Testis (tissue), 3 donors: Measurements from ENCODE around the gene MACROD2. TPM values are rescaled to one million over a fixed set of nuclear protein-coding genes. Genes with fewer than 3 reads are reported as not detected.

Experiments
- DNase-seq: peaks from one replicate; pipeline ENCODE4 v3.0.0-alpha.2; 2019
- H3K27ac ChIP-seq, 2 donors: fragments of 200-600 bp; sonication (generic); one replicate each; pipeline ENCODE4 v1.5.1; 2019
- H3K27me3 ChIP-seq: fragments of 200-600 bp; sonication (generic); one replicate; pipeline ENCODE4 v1.5.1; 2019
- H3K36me3 ChIP-seq: fragments of 200-600 bp; sonication (generic); one replicate; pipeline ENCODE4 v1.5.1; 2017; ENCODE audit warnings: low read depth; ENCODE audit errors: missing control alignments
- H3K4me1 ChIP-seq: fragments of 200-600 bp; sonication (generic); one replicate; pipeline ENCODE4 v1.5.1; 2019
- H3K4me3 ChIP-seq, 2 donors: fragments of 200-600 bp; sonication (generic); one replicate each; pipeline ENCODE4 v1.5.1; 2017 to 2019
- H3K9me3 ChIP-seq: fragments of 200-600 bp; sonication (generic); one replicate; pipeline ENCODE4 v1.5.1; 2017
- POLR2A ChIP-seq: fragments of 450-650 bp; IDR thresholded peaks from one replicate; pipeline ENCODE4 v1.6.1; 2017; ENCODE audit warnings: antibody characterized with exemption, mild to moderate bottlenecking, moderate library complexity
- WGBS, 2 donors: methylation state at CpG; one replicate each; pipeline ENCODE4 v1.1.5; 2018; 5-methylcytosine and 5-hydroxymethylcytosine counted together
- intact Hi-C: fragments of 100-400 bp; cut with DNase I; formaldehyde crosslinking; loops from one replicate; pipeline ENCODE4 v1.15.1; 2023; ENCODE audit warnings: low total_unique reads
- polyA plus RNA-seq: library from polyadenylated mRNA; stranded (reverse); fragments of 350-450 nt; fragmentation: Illumina TruSeq; extraction: RNeasy Lipid Tissue Mini Kit (QIAGEN cat#74804); gene quantifications from one replicate; pipeline ENCODE4 v1.2.3, GENCODE V29; 2014; ENCODE audit warnings: low read depth, low replicate concordance; ENCODE audit not compliant: insufficient read depth
- total RNA-seq, 2 donors: library from RNA; depleted of rRNA; stranded (reverse); fragments of >200 nt; gene quantifications; one replicate each; pipeline ENCODE4 v1.2.3, GENCODE V29; 2016
- TF ChIP-seq, protein P1 (sequence below), 3 experiments: fragments of 450-650 bp in 2 of 3; fragments of 200-600 bp in 1 of 3; sonication (generic) in 1 of 3; IDR thresholded peaks; one replicate each; pipeline ENCODE4 v1.5.1; 2016 to 2019; ENCODE audit warnings: antibody characterized with exemption in 3 of 3, mild to moderate bottlenecking in 2 of 3, moderate library complexity in 1 of 3

MACROD2 gene
- total and polyA plus RNA-seq, 3 donors from 2014 or later = 12.6 to 20.6 (median 16.8) TPM

DNA sequence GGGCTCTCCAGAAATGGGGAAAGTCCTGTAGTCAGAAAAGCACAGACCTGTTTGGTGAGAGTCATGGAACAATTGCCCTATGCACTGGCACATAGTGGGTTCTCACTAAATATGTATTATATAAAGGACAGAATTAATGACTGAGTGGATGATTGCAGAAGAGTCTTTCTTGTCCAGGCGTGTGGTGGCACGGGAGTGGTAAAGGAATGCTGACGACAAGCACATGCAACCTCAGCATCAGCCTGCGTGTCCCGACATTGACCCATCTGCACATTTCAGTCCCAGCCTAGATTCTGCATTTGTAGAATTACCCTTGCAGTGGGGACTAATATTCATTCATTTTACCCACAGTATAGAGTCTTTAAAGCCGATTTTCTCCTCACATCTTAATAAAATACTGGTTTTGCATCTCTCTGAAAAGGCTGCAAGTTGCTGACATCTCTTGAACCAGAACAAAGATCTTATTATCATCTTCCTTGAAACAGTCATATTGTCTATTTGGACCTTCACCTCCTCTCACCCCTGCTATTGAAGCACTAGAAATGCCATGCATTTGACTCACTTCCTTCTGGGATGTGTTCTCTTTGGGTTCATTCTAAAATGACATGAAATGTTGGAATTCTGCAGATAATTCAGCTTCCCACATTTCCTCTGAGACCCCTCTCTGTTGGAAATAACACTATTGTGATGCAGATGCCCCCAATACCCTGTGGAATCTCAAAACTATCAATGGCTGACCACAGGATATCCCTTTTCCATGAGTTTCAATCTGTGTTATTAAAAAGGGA is 1225.7 kb downstream of the MACROD2 start:
- no peak for TF ChIP-seq POLR2A
- TF ChIP-seq, protein P1, sequence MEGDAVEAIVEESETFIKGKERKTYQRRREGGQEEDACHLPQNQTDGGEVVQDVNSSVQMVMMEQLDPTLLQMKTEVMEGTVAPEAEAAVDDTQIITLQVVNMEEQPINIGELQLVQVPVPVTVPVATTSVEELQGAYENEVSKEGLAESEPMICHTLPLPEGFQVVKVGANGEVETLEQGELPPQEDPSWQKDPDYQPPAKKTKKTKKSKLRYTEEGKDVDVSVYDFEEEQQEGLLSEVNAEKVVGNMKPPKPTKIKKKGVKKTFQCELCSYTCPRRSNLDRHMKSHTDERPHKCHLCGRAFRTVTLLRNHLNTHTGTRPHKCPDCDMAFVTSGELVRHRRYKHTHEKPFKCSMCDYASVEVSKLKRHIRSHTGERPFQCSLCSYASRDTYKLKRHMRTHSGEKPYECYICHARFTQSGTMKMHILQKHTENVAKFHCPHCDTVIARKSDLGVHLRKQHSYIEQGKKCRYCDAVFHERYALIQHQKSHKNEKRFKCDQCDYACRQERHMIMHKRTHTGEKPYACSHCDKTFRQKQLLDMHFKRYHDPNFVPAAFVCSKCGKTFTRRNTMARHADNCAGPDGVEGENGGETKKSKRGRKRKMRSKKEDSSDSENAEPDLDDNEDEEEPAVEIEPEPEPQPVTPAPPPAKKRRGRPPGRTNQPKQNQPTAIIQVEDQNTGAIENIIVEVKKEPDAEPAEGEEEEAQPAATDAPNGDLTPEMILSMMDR (IDR thresholded peaks at IDR 0.05) = no peak
- Histone ChIP-seq H3K36me3 (no peaks in the 10 kb centered on the region), H3K4me3 (no peak overlapping the region), H3K4me1 (no peaks in the 10 kb centered on the region), H3K27me3 (no peaks in the 10 kb centered on the region), H3K9me3 (no peaks in the 10 kb centered on the region), H3K27ac (no peak overlapping the region)
- no peak for DNase-seq
- WGBS, 2 donors = 85 to 92% methylated on average over 4 to 6 of the region's 6 CpGs
- intact Hi-C loops = no loop called here

DNA sequence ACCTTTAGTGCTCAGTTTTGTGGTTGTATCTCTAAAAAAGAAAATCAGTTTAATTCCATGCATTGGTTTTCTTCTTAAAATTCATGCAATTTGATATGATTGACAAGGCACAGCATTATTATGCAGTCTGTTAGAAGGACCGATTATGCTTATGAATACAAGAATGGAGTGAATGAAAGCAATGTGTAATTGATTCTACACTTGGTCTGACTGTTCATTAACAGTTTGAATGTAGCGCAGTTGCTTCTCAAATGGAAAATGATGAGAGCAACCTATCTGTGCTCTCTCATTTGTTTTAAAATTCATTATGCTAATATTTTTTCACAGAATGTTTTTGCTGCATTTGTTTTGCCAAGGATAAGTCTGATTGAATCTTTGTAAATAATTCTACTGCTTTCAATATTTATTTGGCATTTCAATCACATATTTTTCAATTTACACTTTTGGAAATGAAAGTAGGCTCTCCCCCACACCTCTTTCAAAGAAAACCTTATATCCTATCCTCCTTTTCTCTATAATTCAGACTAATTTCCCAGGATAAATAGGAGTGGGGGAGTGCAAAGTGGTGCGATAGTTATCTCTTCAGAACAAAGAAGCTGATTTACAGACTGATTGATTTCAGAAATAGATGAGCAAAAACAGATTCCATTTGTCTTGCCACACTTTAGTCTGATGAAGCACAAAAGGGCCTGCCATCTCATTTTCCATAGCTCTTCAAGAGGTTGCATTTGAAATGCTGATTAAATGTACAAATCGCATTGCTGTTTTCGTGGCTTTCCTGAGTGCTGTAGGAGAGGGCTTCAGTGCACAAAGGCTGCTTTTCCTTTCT is 1227.4 kb downstream of the MACROD2 start:
- DNase-seq = no peak
- intact Hi-C loops = no loop called here
- H3K4me1 ChIP-seq = no peaks in the 10 kb centered on the region
- no peaks in the 10 kb centered on the region for H3K27me3 ChIP-seq
- no peak overlapping the region for H3K4me3 ChIP-seq
- 77 to 78% methylated on average over 5 of the region's 5 CpGs for WGBS, 2 donors
- no peak overlapping the region for H3K27ac ChIP-seq
- TF ChIP-seq, protein P1 (IDR thresholded peaks at IDR 0.05) = no peak
- no peak for TF ChIP-seq POLR2A
- no peaks in the 10 kb centered on the region for H3K36me3 ChIP-seq
- H3K9me3 ChIP-seq = no peaks in the 10 kb centered on the region

DNA sequence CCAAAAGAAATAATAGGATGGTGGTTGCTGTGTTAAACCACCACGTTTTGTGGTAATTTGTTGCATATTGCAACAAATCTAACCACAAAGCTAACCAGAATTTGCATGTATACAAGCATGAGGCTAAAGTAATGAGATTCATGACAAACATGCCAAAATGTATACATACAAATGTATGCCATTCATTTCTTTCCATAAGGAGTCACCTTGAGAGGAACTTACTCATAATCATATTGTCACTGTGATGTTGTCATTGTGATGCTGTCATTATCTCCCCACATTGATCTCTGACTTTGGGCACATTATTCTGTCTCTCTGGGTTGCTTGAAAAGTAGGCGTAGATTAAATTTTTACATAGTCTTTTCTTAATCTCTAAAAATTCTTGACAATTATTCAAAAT is 1228.9 kb downstream of the MACROD2 start:
- intact Hi-C loops = no loop called here
- TF ChIP-seq POLR2A = no peak
- TF ChIP-seq, protein P1 (IDR thresholded peaks at IDR 0.05) = no peak
- Histone ChIP-seq H3K27ac (no peak overlapping the region), H3K4me1 (no peaks in the 10 kb centered on the region), H3K27me3 (no peaks in the 10 kb centered on the region), H3K36me3 (no peaks in the 10 kb centered on the region), H3K4me3 (no peak overlapping the region), H3K9me3 (no peaks in the 10 kb centered on the region)
- WGBS, 2 donors = 80 to 84% methylated on average over 2 of the region's 2 CpGs
- no peak for DNase-seq

DNA sequence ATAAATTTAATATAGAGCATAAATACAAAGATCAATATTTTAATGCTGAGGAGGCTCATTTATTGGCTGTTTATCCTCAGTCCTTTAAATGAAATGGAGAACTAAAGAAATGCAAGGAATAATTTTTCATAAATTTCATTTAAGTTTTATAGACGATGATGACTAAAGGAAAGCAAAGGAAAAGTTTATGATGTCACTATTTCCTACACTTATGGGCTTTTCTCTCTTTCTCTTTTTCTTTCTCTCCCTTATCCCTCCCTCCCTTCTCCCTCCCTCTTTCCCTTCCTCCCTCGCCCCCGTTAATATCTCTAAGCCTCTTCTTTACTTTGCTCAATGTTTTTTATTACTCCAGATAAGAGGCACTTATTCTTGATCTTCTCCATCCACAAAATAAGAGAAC is 1231.8 kb downstream of the MACROD2 start:
- Histone ChIP-seq H3K4me3 (no peak overlapping the region), H3K27me3 (no peaks in the 10 kb centered on the region), H3K36me3 (no peaks in the 10 kb centered on the region), H3K27ac (no peak overlapping the region), H3K9me3 (no peaks in the 10 kb centered on the region), H3K4me1 (no peaks in the 10 kb centered on the region)
- intact Hi-C loops = no loop called here
- WGBS, 2 donors = 75 to 81% methylated on average over 3 of the region's 3 CpGs
- DNase-seq = no peak
- TF ChIP-seq, protein P1 (IDR thresholded peaks at IDR 0.05) = no peak
- TF ChIP-seq POLR2A = no peak
